CD14-positive monocyte (primary cell): ENCODE measurements around the gene PIGO. TPM values are rescaled to one million over a fixed set of nuclear protein-coding genes. Genes with fewer than 3 reads are reported as not detected.

Source experiments
- DNase-seq, 3 donors: peaks; one replicate each; pipeline ENCODE4 v3.0.0-alpha.2; 2011 to 2022
- H2AFZ ChIP-seq: 2 replicates; pipeline ENCODE4 v1.6.0; 2012; ENCODE audit warnings: mild to moderate bottlenecking, low read depth, low read length, inconsistent platforms; ENCODE audit not compliant: insufficient read depth, poor library complexity, severe bottlenecking
- H3K27ac ChIP-seq, 2 donors: 1 replicate in 1 of 2; 2 replicates in 1 of 2; pipeline ENCODE4 v1.5.1; 2012 to 2013; ENCODE audit warnings: low read length in 2 of 2, control low read depth in 1 of 2, inconsistent platforms in 1 of 2, low read depth in 1 of 2, mild to moderate bottlenecking in 1 of 2
- H3K27me3 ChIP-seq, 2 donors: one replicate each; pipeline versions ENCODE4 v1.6.0 to v1.6.1; 2011 to 2013; ENCODE audit warnings: low read length in 2 of 2; ENCODE audit not compliant: control insufficient read depth in 2 of 2, insufficient read depth in 2 of 2
- H3K36me3 ChIP-seq, 2 donors: replicated peaks in 1 of 2; 1 replicate in 1 of 2; 2 replicates in 1 of 2; pipeline versions ENCODE4 v1.5.1 to v1.6.1; 2012 to 2013; ENCODE audit warnings: low read length in 2 of 2, control low read depth in 1 of 2, inconsistent platforms in 1 of 2, mild to moderate bottlenecking in 1 of 2; ENCODE audit not compliant: insufficient read depth in 2 of 2, control insufficient read depth in 1 of 2
- H3K4me1 ChIP-seq, 2 donors: 1 replicate in 1 of 2; 2 replicates in 1 of 2; pipeline versions ENCODE4 v1.5.1 to v1.6.1; 2012 to 2013; ENCODE audit warnings: low read length in 2 of 2, control low read depth in 1 of 2, inconsistent platforms in 1 of 2, mild to moderate bottlenecking in 1 of 2, moderate library complexity in 1 of 2; ENCODE audit not compliant: insufficient read depth in 2 of 2, control insufficient read depth in 1 of 2
- H3K4me2 ChIP-seq: replicated peaks from 2 replicates; pipeline ENCODE3; 2012; ENCODE audit warnings: low read length, moderate library complexity, mild to moderate bottlenecking; ENCODE audit not compliant: poor library complexity, severe bottlenecking; ENCODE audit errors: extremely low read depth
- H3K4me3 ChIP-seq, 3 experiments: fragments of 200-600 bp in 1 of 3; sonication (generic) in 1 of 3; replicated peaks in 1 of 3; 1 replicate in 2 of 3; 2 replicates in 1 of 3; pipeline ENCODE4 v1.5.1; 2011 to 2013; ENCODE audit warnings: low read length in 3 of 3, mild to moderate bottlenecking in 3 of 3, control low read depth in 2 of 3, low read depth in 2 of 3, inconsistent platforms in 1 of 3, moderate library complexity in 1 of 3
- H3K79me2 ChIP-seq: 2 replicates; pipeline ENCODE4 v1.6.0; 2012; ENCODE audit warnings: mild to moderate bottlenecking, control low read depth, inconsistent platforms, low read length, moderate library complexity; ENCODE audit not compliant: insufficient read depth
- H3K9ac ChIP-seq: 2 replicates; pipeline ENCODE4 v1.6.0; 2017; ENCODE audit warnings: low read length, mild to moderate bottlenecking; ENCODE audit not compliant: insufficient read depth, poor library complexity, severe bottlenecking
- H3K9me3 ChIP-seq, 2 donors: replicated peaks in 1 of 2; 1 replicate in 1 of 2; 2 replicates in 1 of 2; pipeline versions ENCODE4 v1.5.1 to v1.6.1; 2012 to 2013; ENCODE audit warnings: low read length in 2 of 2, control low read depth in 1 of 2; ENCODE audit not compliant: control insufficient read depth in 1 of 2, insufficient read depth in 1 of 2
- H4K20me1 ChIP-seq: 2 replicates; pipeline ENCODE4 v1.6.0; 2012; ENCODE audit warnings: mild to moderate bottlenecking, low read length, control low read depth, moderate library complexity; ENCODE audit not compliant: insufficient read depth
- H3K27ac Mint-ChIP-seq, 7 donors: one replicate each; pipeline ENCODE4 v1.8.0; 2020; ENCODE audit warnings: mild to moderate bottlenecking in 7 of 7, mixed read lengths in 7 of 7, moderate library complexity in 6 of 7, inconsistent platforms in 2 of 7
- H3K27me3 Mint-ChIP-seq, 3 donors: one replicate each; pipeline ENCODE4 v1.8.0; 2021 to 2022; ENCODE audit warnings: low read depth in 3 of 3, mild to moderate bottlenecking in 3 of 3, mixed read lengths in 3 of 3, moderate library complexity in 3 of 3, inconsistent platforms in 1 of 3
- H3K36me3 Mint-ChIP-seq, 2 donors: one replicate each; pipeline ENCODE4 v1.8.0; 2020; ENCODE audit warnings: mixed read lengths in 2 of 2, inconsistent platforms in 1 of 2, mild to moderate bottlenecking in 1 of 2
- H3K4me1 Mint-ChIP-seq: one replicate; pipeline ENCODE4 v1.8.0; 2020; ENCODE audit warnings: mild to moderate bottlenecking, mixed read lengths
- H3K4me3 Mint-ChIP-seq, 2 donors: one replicate each; pipeline ENCODE4 v1.8.0; 2020; ENCODE audit warnings: mild to moderate bottlenecking in 2 of 2, mixed read lengths in 2 of 2, moderate library complexity in 1 of 2
- H3K9me3 Mint-ChIP-seq, 7 donors: one replicate each; pipeline ENCODE4 v1.8.0; 2020 to 2022; ENCODE audit warnings: mixed read lengths in 7 of 7, mild to moderate bottlenecking in 6 of 7, moderate library complexity in 6 of 7, inconsistent platforms in 2 of 7
- CTCF ChIP-seq: fragments of 200-600 bp; IDR thresholded peaks from one replicate; pipeline ENCODE4 v1.8.0; 2022; ENCODE audit warnings: antibody characterized with exemption, mild to moderate bottlenecking
- WGBS: methylation state at CpG from one replicate; pipeline ENCODE4 v1.1.5; 2013; ENCODE audit warnings: missing lambda C conversion rate; ENCODE audit not compliant: insufficient coverage; 5-methylcytosine and 5-hydroxymethylcytosine counted together
- intact Hi-C, 2 donors: fragments of 100-400 bp; cut with micrococcal nuclease; formaldehyde crosslinking; loops; one replicate each; pipeline versions ENCODE4 v1.15.0 to v1.15.1; 2023
- polyA plus RNA-seq, 3 donors: library from polyadenylated mRNA; depleted of rRNA in 1 of 3; unstranded in 2 of 3; stranded (reverse) in 1 of 3; fragments of 300-500 nt in 2 of 3; fragments of >200 nt in 1 of 3; fragmentation: Illumina TruSeq in 2 of 3; gene quantifications; 1 replicate in 2 of 3; 2 replicates in 1 of 3; pipeline ENCODE4 v1.2.3, GENCODE V29; 2012 to 2021

The PIGO gene
- polyA plus RNA-seq, 3 donors = 15.7 to 19.1 (median 17.3) TPM

GRCh38 chr9:35115680-35116538 is 19.5 kb upstream of the PIGO start, which contains the start of gene ATOSB:
TSS of gene ATOSB (minus strand) at chr9:35115862. CDS start at chr9:35108274, 7,588 bp downstream.
- H3K4me1 ChIP-seq = peaks cover 42 to 52% of the 10 kb centered on the region in 2 donors
- intact Hi-C loops = loop anchor here (2.0 to 10.0 kb wide), 7 partner anchors 46 to 451 kb away; partner anchors contain the start of genes CCL27 (in 1 of the 2), DNAJB5 (in 1 of the 2) and UNC13B (in 1 of the 2)

More at GRCh38 chr9:35115680-35116538, 19.5 kb upstream of the PIGO start, which contains the start of gene ATOSB:
- Histone ChIP-seq H3K9me3 (no peaks in the 10 kb centered on the region), H3K27ac (peak within 1 kb of the TSS; percentile 95 to 98), H4K20me1 (peaks cover 30% of the 10 kb centered on the region), H3K9ac (peak within 1 kb of the TSS; percentile 89), H2AFZ (peak within 1 kb of the TSS; percentile 81), H3K36me3 (no peaks in the 10 kb centered on the region), H3K27me3 (no peaks in the 10 kb centered on the region), H3K4me3 (peak within 1 kb of the TSS; percentile 52 to 91 (median 72)), H3K4me2 (peak within 1 kb of the TSS; percentile 89), H3K79me2 (peaks cover 43% of the 10 kb centered on the region)
- H3K36me3 Mint-ChIP-seq = peaks cover 7 to 12% of the 10 kb centered on the region in 2 donors
- H3K4me1 Mint-ChIP-seq = peaks cover 50% of the 10 kb centered on the region
- peak; percentile 94 to 98 (median 96) for DNase-seq
- no peak for TF ChIP-seq CTCF
- H3K27me3 Mint-ChIP-seq = peaks cover 0 to 7% (median 0%) of the 10 kb centered on the region in 3 donors
- H3K27ac Mint-ChIP-seq = peak within 1 kb of the TSS; percentile 99 to 100 (median 99)
- 0% methylated on average over 37 of the region's 54 CpGs for WGBS
- H3K4me3 Mint-ChIP-seq = peak within 1 kb of the TSS; percentile 97 to 99
- peaks cover 0 to 3% (median 0%) of the 10 kb centered on the region in 7 donors for H3K9me3 Mint-ChIP-seq
